ENCODE measurements around the gene MMS19.

MMS19 gene

DNA sequence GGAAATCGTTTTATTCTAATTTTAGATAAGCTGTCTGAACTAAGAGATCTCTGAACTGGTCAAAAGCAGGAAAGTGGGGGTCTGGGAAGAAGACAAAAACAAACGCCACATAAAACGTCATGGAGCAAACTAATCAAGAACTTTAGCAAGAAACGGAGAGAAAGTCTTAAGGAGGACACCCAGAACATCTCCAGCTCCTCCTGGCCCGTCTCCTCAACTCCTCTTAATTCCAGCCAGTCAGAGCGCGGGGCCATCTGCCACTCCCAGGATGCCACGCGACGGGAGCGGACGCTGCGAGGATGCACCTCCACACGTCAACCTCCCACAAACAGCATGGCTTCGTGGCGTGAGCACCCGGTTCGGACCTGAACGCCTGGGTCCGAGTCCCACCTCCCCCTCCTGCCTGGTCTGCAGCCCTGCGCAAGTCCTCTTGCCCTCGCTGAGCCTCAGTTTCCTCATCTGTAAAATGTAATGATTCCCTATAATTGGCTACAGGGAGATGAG is 598 bp downstream of the MMS19 start:
- H2AK5ac ChIP-seq (ENCODE audit: low read length), result peak overlapping the region; percentile 57
- peak overlapping the region; percentile 60 for H4K8ac ChIP-seq (ENCODE audit: low read depth, low read length)
- H3K9ac ChIP-seq (ENCODE audit: low read length), result peak overlapping the region; percentile 94
- peaks cover 15% of the 10 kb centered on the region for H3K4me1 ChIP-seq (ENCODE audit: control insufficient read depth, low read depth, low read length)
- peak overlapping the region; percentile 92 for H3K4me3 ChIP-seq (ENCODE audit: low read length)
- H3K23ac ChIP-seq (ENCODE audit: low read length), result peak overlapping the region; percentile 72
- H2BK5ac ChIP-seq (ENCODE audit: low read length), result peak overlapping the region; percentile 61
- WGBS (ENCODE audit: extremely low coverage, insufficient coverage, low lambda C conversion rate), result no CpG with 5 or more reads among the region's 22 CpGs
- no peaks in the 10 kb centered on the region for H3K27me3 ChIP-seq (ENCODE audit: insufficient read depth, low read length, poor library complexity)
- no peaks in the 10 kb centered on the region for H3K36me3 ChIP-seq (ENCODE audit: control insufficient read depth, insufficient read depth, low read length)
- H3K27ac ChIP-seq (ENCODE audit: low read depth, low read length), result peak overlapping the region; percentile 69
- H3K56ac ChIP-seq (ENCODE audit: low read length), result peak overlapping the region; percentile 98
- no peak overlapping the region for H3K4ac ChIP-seq (ENCODE audit: low read depth, low read length)
- peak; percentile 83 for DNase-seq
- no peak overlapping the region for H4K5ac ChIP-seq (ENCODE audit: low read length)
- peaks cover 18% of the 10 kb centered on the region for H3K79me1 ChIP-seq (ENCODE audit: low read length)
- peak overlapping the region; percentile 22 for H3K18ac ChIP-seq (ENCODE audit: low read length)
- H2BK15ac ChIP-seq (replicated peaks; ENCODE audit: low read depth), result no peak overlapping the region
- peak overlapping the region; percentile 94 for H3K4me2 ChIP-seq (ENCODE audit: low read length)
- H3K79me2 ChIP-seq (ENCODE audit: control insufficient read depth, insufficient read depth, low read length), result peaks cover 50% of the 10 kb centered on the region
- H2BK120ac ChIP-seq (ENCODE audit: low read depth, low read length), result no peak overlapping the region

DNA sequence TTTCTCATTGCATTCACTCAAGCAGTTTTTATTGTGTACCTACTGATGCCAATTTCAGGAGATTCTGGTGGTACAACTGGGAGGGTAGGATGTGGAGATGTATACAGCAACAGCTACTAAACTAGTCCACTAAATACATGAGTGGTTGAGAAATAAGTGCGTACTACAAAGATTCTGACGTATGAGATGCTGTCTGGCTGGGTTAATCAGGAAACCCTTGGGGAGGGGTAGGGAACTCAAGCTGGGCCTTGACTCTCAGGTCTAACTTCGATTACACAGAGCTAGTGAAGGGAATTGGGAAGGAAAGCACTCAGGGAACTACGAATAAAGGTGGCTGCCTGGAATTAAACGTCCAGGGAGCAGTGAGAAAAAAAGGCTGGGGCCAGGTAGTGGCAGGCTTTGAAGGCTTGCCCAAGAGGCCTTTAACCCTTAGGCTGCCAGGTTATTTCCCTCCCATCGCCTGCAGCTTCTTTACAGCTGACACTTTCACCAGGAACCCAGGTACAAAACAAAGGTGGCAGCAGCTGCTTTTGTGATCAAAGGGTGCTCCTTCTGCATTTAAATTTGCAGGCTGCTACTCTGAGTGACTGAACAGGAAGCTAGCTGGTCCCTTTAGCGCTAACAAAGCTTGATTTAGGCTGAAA is 3.2 kb downstream of the MMS19 start:
- Histone ChIP-seq H3K4me3 (ENCODE audit: low read length) (no peak overlapping the region), H4K5ac (ENCODE audit: low read length) (no peak overlapping the region), H3K23ac (ENCODE audit: low read length) (no peak overlapping the region), H3K27me3 (ENCODE audit: insufficient read depth, low read length, poor library complexity) (no peaks in the 10 kb centered on the region), H3K4me2 (ENCODE audit: low read length) (peak overlapping the region; percentile 18), H2BK15ac (replicated peaks; ENCODE audit: low read depth) (no peak overlapping the region), H3K79me2 (ENCODE audit: control insufficient read depth, insufficient read depth, low read length) (peaks cover 68% of the 10 kb centered on the region), H3K4me1 (ENCODE audit: control insufficient read depth, low read depth, low read length) (peaks cover 11% of the 10 kb centered on the region), H4K8ac (ENCODE audit: low read depth, low read length) (no peak overlapping the region), H2BK120ac (ENCODE audit: low read depth, low read length) (no peak overlapping the region), H2BK5ac (ENCODE audit: low read length) (no peak overlapping the region), H3K4ac (ENCODE audit: low read depth, low read length) (no peak overlapping the region), H3K56ac (ENCODE audit: low read length) (peak overlapping the region; percentile 71), H3K9ac (ENCODE audit: low read length) (peak overlapping the region; percentile 56), H3K79me1 (ENCODE audit: low read length) (peaks cover 13% of the 10 kb centered on the region), H2AK5ac (ENCODE audit: low read length) (no peak overlapping the region), H3K36me3 (ENCODE audit: control insufficient read depth, insufficient read depth, low read length) (no peaks in the 10 kb centered on the region), H3K27ac (ENCODE audit: low read depth, low read length) (no peak overlapping the region), H3K18ac (ENCODE audit: low read length) (no peak overlapping the region)
- WGBS (ENCODE audit: extremely low coverage, insufficient coverage, low lambda C conversion rate), result no CpG with 5 or more reads among the region's 7 CpGs
- DNase-seq, result peak; percentile 70

DNA sequence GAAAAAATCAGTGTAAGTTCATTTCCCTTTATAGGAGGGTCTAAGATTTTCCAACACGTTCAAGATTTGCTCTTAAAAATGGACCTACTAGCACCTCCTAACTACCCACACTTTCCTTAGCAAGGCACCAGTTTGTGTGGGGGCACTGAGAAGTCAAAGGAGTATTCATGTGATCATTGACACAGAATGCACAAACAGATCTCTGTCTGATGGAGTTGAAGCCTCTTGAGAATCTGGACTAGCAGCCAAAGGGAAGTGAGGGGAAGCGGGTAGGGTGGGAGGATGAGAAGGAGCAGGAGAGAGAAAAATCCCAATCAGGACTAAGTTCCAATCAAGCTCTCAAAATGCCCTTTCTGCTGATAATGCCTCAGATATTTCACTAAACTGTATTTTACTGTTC is 4.1 kb downstream of the MMS19 start:
- H2BK15ac ChIP-seq (replicated peaks; ENCODE audit: low read depth), result no peak overlapping the region
- WGBS (ENCODE audit: extremely low coverage, insufficient coverage, low lambda C conversion rate), result no CpG with 5 or more reads among the region's 2 CpGs
- no peak overlapping the region for H3K27ac ChIP-seq (ENCODE audit: low read depth, low read length)
- H2AK5ac ChIP-seq (ENCODE audit: low read length), result no peak overlapping the region
- H3K27me3 ChIP-seq (ENCODE audit: insufficient read depth, low read length, poor library complexity), result no peaks in the 10 kb centered on the region
- no peak overlapping the region for H4K5ac ChIP-seq (ENCODE audit: low read length)
- H4K8ac ChIP-seq (ENCODE audit: low read depth, low read length), result no peak overlapping the region
- no peak overlapping the region for H3K9ac ChIP-seq (ENCODE audit: low read length)
- no peak overlapping the region for H2BK120ac ChIP-seq (ENCODE audit: low read depth, low read length)
- H3K36me3 ChIP-seq (ENCODE audit: control insufficient read depth, insufficient read depth, low read length), result no peaks in the 10 kb centered on the region
- no peak for DNase-seq
- no peak overlapping the region for H2BK5ac ChIP-seq (ENCODE audit: low read length)
- H3K79me1 ChIP-seq (ENCODE audit: low read length), result peaks cover 16% of the 10 kb centered on the region
- H3K4ac ChIP-seq (ENCODE audit: low read depth, low read length), result no peak overlapping the region
- H3K79me2 ChIP-seq (ENCODE audit: control insufficient read depth, insufficient read depth, low read length), result peaks cover 75% of the 10 kb centered on the region
- peaks cover 9% of the 10 kb centered on the region for H3K4me1 ChIP-seq (ENCODE audit: control insufficient read depth, low read depth, low read length)
- H3K23ac ChIP-seq (ENCODE audit: low read length), result no peak overlapping the region
- no peak overlapping the region for H3K18ac ChIP-seq (ENCODE audit: low read length)
- H3K56ac ChIP-seq (ENCODE audit: low read length), result no peak overlapping the region
- H3K4me3 ChIP-seq (ENCODE audit: low read length), result no peak overlapping the region
- no peak overlapping the region for H3K4me2 ChIP-seq (ENCODE audit: low read length)

DNA sequence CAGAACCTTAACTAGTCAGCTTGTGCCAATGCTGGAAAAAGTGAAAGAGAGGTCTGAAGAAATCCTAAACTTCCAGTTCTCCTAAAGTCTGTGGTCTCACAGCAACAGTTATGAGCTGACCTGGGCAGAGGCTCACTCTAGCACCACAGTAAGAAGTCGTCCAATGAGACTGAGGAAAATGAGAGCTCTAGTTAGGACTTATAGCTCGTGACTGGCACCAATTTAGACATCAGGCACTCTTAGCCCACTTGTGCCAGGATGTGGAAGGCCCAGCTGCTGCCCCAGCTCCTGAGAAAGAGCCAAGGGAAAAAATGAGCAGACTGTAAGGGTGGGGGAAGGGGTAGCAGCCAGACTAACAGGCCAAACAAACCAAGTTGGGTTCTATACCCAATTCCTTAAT is 7.6 kb downstream of the MMS19 start:
- Histone ChIP-seq H4K5ac (ENCODE audit: low read length) (no peak overlapping the region), H2BK15ac (replicated peaks; ENCODE audit: low read depth) (no peak overlapping the region), H2AK5ac (ENCODE audit: low read length) (no peak overlapping the region), H4K8ac (ENCODE audit: low read depth, low read length) (no peak overlapping the region), H3K27ac (ENCODE audit: low read depth, low read length) (no peak overlapping the region), H3K18ac (ENCODE audit: low read length) (no peak overlapping the region), H3K4me1 (ENCODE audit: control insufficient read depth, low read depth, low read length) (peaks cover 7% of the 10 kb centered on the region), H3K4ac (ENCODE audit: low read depth, low read length) (no peak overlapping the region), H3K79me1 (ENCODE audit: low read length) (peaks cover 10% of the 10 kb centered on the region), H3K36me3 (ENCODE audit: control insufficient read depth, insufficient read depth, low read length) (no peaks in the 10 kb centered on the region), H2BK5ac (ENCODE audit: low read length) (no peak overlapping the region), H3K4me3 (ENCODE audit: low read length) (no peak overlapping the region), H3K27me3 (ENCODE audit: insufficient read depth, low read length, poor library complexity) (no peaks in the 10 kb centered on the region), H2BK120ac (ENCODE audit: low read depth, low read length) (no peak overlapping the region), H3K9ac (ENCODE audit: low read length) (no peak overlapping the region), H3K23ac (ENCODE audit: low read length) (no peak overlapping the region), H3K56ac (ENCODE audit: low read length) (no peak overlapping the region), H3K4me2 (ENCODE audit: low read length) (no peak overlapping the region), H3K79me2 (ENCODE audit: control insufficient read depth, insufficient read depth, low read length) (peaks cover 66% of the 10 kb centered on the region)
- no CpG with 5 or more reads among the region's 2 CpGs for WGBS (ENCODE audit: extremely low coverage, insufficient coverage, low lambda C conversion rate)
- DNase-seq, result no peak

DNA sequence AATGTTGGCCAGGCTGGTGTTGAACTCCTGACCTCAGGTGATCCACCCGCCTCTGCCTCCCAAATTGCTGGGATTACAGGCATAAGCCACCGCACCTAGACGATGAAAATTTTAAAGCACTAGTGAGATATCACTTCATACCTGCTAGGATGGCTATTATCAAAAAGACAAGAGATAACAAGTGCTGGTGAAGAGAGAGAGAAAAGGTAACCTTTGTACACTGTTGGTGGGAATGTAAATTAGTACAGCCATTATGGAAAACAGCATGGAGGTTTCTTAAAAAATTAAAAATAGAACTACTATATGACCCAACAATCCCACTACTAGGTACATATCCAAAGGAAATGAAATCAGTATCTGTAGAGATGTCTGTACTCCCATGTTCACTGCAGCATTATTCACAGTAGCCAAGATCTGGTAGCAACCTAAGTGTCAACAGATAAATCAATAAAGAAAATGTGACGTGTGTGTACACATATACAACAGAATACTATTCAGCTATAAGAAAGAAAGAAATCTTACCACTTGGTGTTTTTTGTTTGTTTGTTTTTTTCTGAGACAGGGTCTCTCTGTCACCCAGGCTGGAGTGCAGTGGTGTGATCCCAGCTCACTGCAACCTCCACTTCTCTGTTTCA is 12.5 kb downstream of the MMS19 start:
- Histone ChIP-seq H4K5ac (ENCODE audit: low read length) (no peak overlapping the region), H2AK5ac (ENCODE audit: low read length) (no peak overlapping the region)
- WGBS (ENCODE audit: extremely low coverage, insufficient coverage, low lambda C conversion rate), result no CpG with 5 or more reads among the region's 4 CpGs

More for the DNA sequence above, 12.5 kb downstream of the MMS19 start:
- Histone ChIP-seq H3K18ac (ENCODE audit: low read length) (no peak overlapping the region), H2BK5ac (ENCODE audit: low read length) (no peak overlapping the region), H3K9ac (ENCODE audit: low read length) (no peak overlapping the region), H3K36me3 (ENCODE audit: control insufficient read depth, insufficient read depth, low read length) (no peaks in the 10 kb centered on the region), H3K27ac (ENCODE audit: low read depth, low read length) (no peak overlapping the region), H3K4ac (ENCODE audit: low read depth, low read length) (no peak overlapping the region), H3K4me3 (ENCODE audit: low read length) (no peak overlapping the region), H3K56ac (ENCODE audit: low read length) (no peak overlapping the region), H3K4me2 (ENCODE audit: low read length) (no peak overlapping the region), H4K8ac (ENCODE audit: low read depth, low read length) (no peak overlapping the region), H2BK15ac (replicated peaks; ENCODE audit: low read depth) (no peak overlapping the region), H3K23ac (ENCODE audit: low read length) (no peak overlapping the region), H2BK120ac (ENCODE audit: low read depth, low read length) (no peak overlapping the region), H3K79me1 (ENCODE audit: low read length) (peaks cover 6% of the 10 kb centered on the region), H3K4me1 (ENCODE audit: control insufficient read depth, low read depth, low read length) (no peaks in the 10 kb centered on the region), H3K27me3 (ENCODE audit: insufficient read depth, low read length, poor library complexity) (no peaks in the 10 kb centered on the region), H3K79me2 (ENCODE audit: control insufficient read depth, insufficient read depth, low read length) (peaks cover 26% of the 10 kb centered on the region)
- DNase-seq, result no peak
